ENCODE results near the gene GAREM1. TPM values are rescaled to one million over a fixed set of nuclear protein-coding genes. Genes with fewer than 3 reads are reported as not detected.

GAREM1 gene
- total and polyA plus RNA-seq, 4 donors = 1.5 to 7.5 (median 2.0) TPM

DNA sequence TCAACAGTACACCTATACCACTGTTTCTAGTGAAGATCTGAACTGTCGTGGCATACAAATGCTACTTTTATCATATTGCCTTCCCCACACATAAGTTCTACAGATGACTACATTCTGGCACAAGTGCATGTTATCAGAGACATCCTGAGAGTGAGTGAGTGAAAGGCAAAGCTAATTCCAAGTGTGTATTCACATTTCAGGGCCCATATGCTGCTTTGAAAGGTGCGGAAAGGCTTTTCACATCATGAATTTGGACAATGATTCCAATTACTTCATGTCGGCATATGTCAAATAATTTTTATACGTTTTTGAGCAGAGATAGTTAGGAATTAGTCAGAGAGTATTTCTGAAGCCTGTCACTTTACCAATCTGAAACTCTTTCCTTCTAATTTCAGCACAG lies 101.7 kb downstream of the GAREM1 start:
- Histone ChIP-seq H3K27ac (ENCODE audit: low read depth in 1 of 2, low read length in 2 of 2) (peak overlapping the region in 1 of 2 donors; percentile 63), H3K4me1 (ENCODE audit: control insufficient read depth in 4 of 4, insufficient read depth in 4 of 4, low read length in 3 of 4) (peaks cover 10 to 57% (median 34%) of the 10 kb centered on the region in 4 donors), H3K4me3 (ENCODE audit: low read depth in 1 of 3, low read length in 3 of 3) (no peak overlapping the region), H3K9me3 (ENCODE audit: control insufficient read depth in 4 of 4, low read length in 3 of 4) (no peaks in the 10 kb centered on the region), H3K36me3 (ENCODE audit: control insufficient read depth in 4 of 4, insufficient read depth in 3 of 4, low read depth in 1 of 4, low read length in 3 of 4) (no peaks in the 10 kb centered on the region), H3K27me3 (ENCODE audit: control insufficient read depth in 4 of 4, insufficient read depth in 4 of 4, low read length in 3 of 4) (no peaks in the 10 kb centered on the region), H3K9ac (ENCODE audit: low read depth in 1 of 2, low read length in 2 of 2) (no peak overlapping the region)
- no peak for DNase-seq (ENCODE audit: low spot score)
- 95% methylated on average over 4 of the region's 4 CpGs for WGBS
- TF ChIP-seq, protein P1, sequence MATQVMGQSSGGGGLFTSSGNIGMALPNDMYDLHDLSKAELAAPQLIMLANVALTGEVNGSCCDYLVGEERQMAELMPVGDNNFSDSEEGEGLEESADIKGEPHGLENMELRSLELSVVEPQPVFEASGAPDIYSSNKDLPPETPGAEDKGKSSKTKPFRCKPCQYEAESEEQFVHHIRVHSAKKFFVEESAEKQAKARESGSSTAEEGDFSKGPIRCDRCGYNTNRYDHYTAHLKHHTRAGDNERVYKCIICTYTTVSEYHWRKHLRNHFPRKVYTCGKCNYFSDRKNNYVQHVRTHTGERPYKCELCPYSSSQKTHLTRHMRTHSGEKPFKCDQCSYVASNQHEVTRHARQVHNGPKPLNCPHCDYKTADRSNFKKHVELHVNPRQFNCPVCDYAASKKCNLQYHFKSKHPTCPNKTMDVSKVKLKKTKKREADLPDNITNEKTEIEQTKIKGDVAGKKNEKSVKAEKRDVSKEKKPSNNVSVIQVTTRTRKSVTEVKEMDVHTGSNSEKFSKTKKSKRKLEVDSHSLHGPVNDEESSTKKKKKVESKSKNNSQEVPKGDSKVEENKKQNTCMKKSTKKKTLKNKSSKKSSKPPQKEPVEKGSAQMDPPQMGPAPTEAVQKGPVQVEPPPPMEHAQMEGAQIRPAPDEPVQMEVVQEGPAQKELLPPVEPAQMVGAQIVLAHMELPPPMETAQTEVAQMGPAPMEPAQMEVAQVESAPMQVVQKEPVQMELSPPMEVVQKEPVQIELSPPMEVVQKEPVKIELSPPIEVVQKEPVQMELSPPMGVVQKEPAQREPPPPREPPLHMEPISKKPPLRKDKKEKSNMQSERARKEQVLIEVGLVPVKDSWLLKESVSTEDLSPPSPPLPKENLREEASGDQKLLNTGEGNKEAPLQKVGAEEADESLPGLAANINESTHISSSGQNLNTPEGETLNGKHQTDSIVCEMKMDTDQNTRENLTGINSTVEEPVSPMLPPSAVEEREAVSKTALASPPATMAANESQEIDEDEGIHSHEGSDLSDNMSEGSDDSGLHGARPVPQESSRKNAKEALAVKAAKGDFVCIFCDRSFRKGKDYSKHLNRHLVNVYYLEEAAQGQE (IDR thresholded peaks at IDR 0.05) = no peak
- TF ChIP-seq HNF4A (conservative IDR thresholded peaks at IDR 0.05) = no peak
- no peak for TF ChIP-seq SP1 (IDR thresholded peaks at IDR 0.05)

DNA sequence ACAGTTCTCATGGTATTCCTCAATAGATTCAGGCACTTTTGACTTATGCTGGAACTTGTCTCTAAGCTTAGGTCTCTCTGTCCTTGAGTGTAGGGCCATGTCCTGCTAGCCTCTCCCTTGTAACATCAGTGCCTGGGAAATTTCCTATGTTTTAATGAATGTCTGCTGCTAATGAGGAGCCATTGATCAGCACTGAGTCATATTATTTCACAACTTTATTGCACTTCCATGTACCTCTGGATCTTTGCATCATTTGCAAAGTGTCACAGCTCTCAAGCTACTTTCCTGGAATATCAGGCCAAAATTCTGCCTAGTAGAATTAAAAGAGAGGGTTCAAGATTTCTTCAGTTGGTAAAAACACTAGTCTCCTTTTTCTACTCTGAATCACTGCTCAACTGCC lies 102.5 kb downstream of the GAREM1 start:
- H3K4me1 ChIP-seq (ENCODE audit: control insufficient read depth in 4 of 4, insufficient read depth in 4 of 4, low read length in 3 of 4) = peaks cover 5 to 49% (median 26%) of the 10 kb centered on the region in 4 donors
- H3K9ac ChIP-seq (ENCODE audit: low read depth in 1 of 2, low read length in 2 of 2) = no peak overlapping the region
- no peaks in the 10 kb centered on the region for H3K36me3 ChIP-seq (ENCODE audit: control insufficient read depth in 4 of 4, insufficient read depth in 3 of 4, low read depth in 1 of 4, low read length in 3 of 4)
- H3K27me3 ChIP-seq (ENCODE audit: control insufficient read depth in 4 of 4, insufficient read depth in 4 of 4, low read length in 3 of 4) = no peaks in the 10 kb centered on the region
- TF ChIP-seq YY1 (IDR thresholded peaks at IDR 0.05) (peak; percentile 49), EGR1 (IDR thresholded peaks at IDR 0.05; ENCODE audit: low read depth in 2 of 2) (no peak), HNF4A (conservative IDR thresholded peaks at IDR 0.05) (peak; percentile 37 to 51), TAF1 (conservative IDR thresholded peaks at IDR 0.05) (no peak), SP1 (IDR thresholded peaks at IDR 0.05) (no peak), JUND (IDR thresholded peaks at IDR 0.05) (peak; percentile 55 to 78), MAX (IDR thresholded peaks at IDR 0.05) (peak; percentile 43), GABPA (IDR thresholded peaks at IDR 0.05 in 1 of 2, conservative IDR thresholded peaks at IDR 0.05 in 1 of 2) (no peak), NR2F2 (IDR thresholded peaks at IDR 0.05) (no peak), ATF3 (IDR thresholded peaks at IDR 0.05) (peak; percentile 77), RXRA (IDR thresholded peaks at IDR 0.05) (peak in 1 of 2 donors; percentile 51)
- TF ChIP-seq, protein P1 (IDR thresholded peaks at IDR 0.05) = no peak
- TF ChIP-seq, protein P2, sequence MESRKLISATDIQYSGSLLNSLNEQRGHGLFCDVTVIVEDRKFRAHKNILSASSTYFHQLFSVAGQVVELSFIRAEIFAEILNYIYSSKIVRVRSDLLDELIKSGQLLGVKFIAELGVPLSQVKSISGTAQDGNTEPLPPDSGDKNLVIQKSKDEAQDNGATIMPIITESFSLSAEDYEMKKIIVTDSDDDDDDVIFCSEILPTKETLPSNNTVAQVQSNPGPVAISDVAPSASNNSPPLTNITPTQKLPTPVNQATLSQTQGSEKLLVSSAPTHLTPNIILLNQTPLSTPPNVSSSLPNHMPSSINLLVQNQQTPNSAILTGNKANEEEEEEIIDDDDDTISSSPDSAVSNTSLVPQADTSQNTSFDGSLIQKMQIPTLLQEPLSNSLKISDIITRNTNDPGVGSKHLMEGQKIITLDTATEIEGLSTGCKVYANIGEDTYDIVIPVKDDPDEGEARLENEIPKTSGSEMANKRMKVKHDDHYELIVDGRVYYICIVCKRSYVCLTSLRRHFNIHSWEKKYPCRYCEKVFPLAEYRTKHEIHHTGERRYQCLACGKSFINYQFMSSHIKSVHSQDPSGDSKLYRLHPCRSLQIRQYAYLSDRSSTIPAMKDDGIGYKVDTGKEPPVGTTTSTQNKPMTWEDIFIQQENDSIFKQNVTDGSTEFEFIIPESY (IDR thresholded peaks at IDR 0.05) = no peak
- H3K27ac ChIP-seq (ENCODE audit: low read depth in 1 of 2, low read length in 2 of 2) = peak overlapping the region; percentile 63 to 64
- no peaks in the 10 kb centered on the region for H3K9me3 ChIP-seq (ENCODE audit: control insufficient read depth in 4 of 4, low read length in 3 of 4)
- no peak for DNase-seq (ENCODE audit: low spot score)
- no peak overlapping the region for H3K4me3 ChIP-seq (ENCODE audit: low read depth in 1 of 3, low read length in 3 of 3)
